ENCODE measurements around the gene TMPRSS4. TPM values are rescaled to one million over a fixed set of nuclear protein-coding genes. Genes with fewer than 3 reads are reported as not detected.

Gene TMPRSS4
- polyA plus RNA-seq, 1 donor from 2014 or later = not detected

DNA sequence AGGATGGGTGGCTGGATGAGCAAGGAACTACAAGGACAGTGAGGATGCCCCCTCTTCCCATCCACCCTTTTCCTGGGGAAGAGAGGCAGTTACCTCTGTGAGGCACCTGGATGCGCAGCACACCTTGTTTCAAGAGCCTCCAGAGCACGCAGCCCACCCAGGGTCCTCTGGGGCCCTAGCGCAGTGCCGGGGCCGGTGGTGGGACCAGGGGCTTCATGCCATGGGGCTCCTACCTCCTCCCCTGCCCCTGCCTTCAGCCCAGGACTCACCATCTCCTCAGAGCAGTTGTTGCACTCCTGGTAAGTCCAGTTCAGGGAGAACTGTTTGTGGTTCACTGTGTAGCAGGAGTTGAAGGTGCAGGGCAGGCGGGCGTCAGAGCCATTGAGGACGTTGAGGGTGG lies 91.4 kb downstream of the TMPRSS4 start:
- H3K27me3 Mint-ChIP-seq = peaks cover 29% of the 10 kb centered on the region
- H3K9me3 Mint-ChIP-seq = no peaks in the 10 kb centered on the region
- no peak overlapping the region for H3K4me3 Mint-ChIP-seq
- peaks cover 3% of the 10 kb centered on the region for H3K36me3 Mint-ChIP-seq
- peak overlapping the region in 1 of 3 donors; percentile 56 for H3K27ac Mint-ChIP-seq
- peaks cover 0 to 3% (median 2%) of the 10 kb centered on the region in 3 donors for H3K4me1 Mint-ChIP-seq

DNA sequence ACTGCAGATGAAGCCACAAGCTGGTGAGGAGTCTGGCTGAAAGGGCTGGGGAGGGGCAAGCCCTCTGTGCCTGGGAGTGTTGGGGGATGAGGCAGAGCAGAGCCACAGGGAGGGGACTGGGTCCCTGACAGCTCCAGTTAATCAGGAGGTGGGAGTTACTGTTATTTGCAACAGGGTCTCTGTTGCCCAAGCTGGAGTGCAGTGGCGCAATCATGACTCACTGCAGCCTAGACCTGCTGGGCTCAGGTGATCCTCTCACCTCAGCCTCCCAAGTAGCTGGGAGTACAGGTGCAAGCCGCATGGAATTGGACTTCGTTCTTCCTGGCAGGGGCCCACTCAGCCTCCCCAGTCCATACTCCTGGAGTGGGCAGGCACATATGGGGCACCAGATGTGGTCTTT lies 91.9 kb downstream of the TMPRSS4 start:
- Mint-ChIP-seq H3K27ac (peak overlapping the region in 1 of 3 donors; percentile 56), H3K9me3 (no peaks in the 10 kb centered on the region), H3K4me1 (peaks cover 0 to 3% (median 2%) of the 10 kb centered on the region in 3 donors), H3K27me3 (peaks cover 29% of the 10 kb centered on the region), H3K36me3 (peaks cover 3% of the 10 kb centered on the region), H3K4me3 (no peak overlapping the region)

DNA sequence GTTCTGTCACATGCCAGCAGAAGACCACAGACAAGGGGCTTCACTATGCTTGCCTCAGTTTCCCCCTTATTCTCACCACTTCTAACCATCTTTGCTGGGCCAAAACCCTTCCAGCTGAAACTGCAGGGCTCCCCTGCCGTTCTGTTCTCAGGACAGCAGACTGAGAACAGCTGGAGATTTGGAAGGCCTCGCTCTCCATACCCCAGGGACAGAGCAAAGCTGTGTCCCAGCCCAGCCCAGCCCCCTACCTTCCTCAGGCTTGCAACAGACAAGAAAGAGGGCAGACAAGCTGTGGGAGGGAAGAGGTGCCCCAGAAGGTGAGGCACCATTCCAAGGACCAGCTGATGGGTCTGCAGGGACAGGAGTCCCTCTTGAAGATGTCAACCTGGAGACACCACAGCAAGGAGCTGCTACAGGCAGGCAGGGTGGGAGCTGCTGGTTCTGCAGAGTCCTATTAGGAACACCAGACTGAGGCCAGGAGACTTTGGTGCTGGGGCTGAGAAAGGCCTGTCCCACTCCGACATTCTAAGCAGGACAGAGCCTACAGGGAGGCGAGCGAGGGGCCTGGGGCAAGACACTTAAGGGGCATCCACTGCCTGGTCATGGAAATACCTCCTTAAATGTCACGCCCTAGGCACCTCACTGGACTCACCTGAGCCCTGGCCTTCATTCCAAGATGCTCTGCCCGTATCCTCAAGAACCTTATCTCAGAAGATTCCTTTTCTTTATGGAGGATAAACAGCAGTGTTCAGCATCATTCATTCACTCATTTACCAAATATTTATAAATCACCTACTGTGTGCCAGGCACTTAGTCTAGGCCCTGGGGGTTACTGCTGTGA lies 92.6 kb downstream of the TMPRSS4 start:
- Mint-ChIP-seq H3K27ac (no peak overlapping the region), H3K9me3 (no peaks in the 10 kb centered on the region), H3K4me1 (peaks cover 0 to 3% (median 2%) of the 10 kb centered on the region in 3 donors), H3K4me3 (no peak overlapping the region), H3K36me3 (peaks cover 3% of the 10 kb centered on the region), H3K27me3 (peaks cover 29% of the 10 kb centered on the region)

DNA sequence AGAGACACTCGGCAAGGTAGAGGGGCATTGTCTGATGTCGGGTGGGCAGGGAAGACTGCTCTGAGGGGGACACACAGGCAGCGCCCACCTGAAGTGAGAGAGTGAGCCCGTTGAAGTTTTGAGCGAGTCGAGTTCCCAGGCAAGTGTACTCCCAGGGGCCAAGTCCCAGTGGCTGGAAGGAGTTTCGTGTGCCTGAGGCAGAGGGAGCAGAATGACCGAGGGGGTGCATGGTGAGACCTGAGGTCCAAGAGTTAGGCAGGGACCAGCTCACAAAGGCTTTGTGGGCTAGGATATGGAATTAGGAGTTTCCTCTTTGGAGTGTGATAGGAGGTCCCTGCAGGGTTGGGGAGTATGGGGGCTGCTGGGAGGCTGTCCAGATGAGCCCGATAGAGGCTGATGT lies 93.4 kb downstream of the TMPRSS4 start:
- no peak overlapping the region for H3K27ac Mint-ChIP-seq
- H3K36me3 Mint-ChIP-seq = peaks cover 3% of the 10 kb centered on the region
- no peaks in the 10 kb centered on the region for H3K9me3 Mint-ChIP-seq

DNA sequence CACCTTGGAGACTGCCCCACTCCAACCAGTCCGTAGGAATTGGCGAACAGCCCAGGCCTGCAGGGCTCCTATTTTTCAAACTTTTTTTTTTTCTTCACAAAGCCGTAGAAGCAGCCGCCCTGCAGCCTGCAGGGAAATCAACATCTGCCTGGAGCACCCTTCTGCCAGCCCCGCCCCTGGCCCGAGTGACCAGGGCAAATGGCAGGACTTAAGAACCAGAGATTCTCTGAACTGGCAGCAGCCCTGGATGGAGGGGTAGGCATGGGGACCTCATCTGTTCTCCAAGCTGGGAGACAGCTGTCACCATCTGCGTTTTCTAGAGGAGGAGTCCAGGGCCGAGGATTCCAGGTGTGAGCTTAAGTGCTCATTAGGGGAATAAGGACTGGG lies 94.0 kb downstream of the TMPRSS4 start:
- Mint-ChIP-seq H3K27me3 (peaks cover 29% of the 10 kb centered on the region), H3K9me3 (no peaks in the 10 kb centered on the region), H3K36me3 (peaks cover 3% of the 10 kb centered on the region), H3K4me1 (peaks cover 0 to 4% (median 2%) of the 10 kb centered on the region in 3 donors), H3K4me3 (no peak overlapping the region), H3K27ac (no peak overlapping the region)

More for the DNA sequence above, 93.4 kb downstream of the TMPRSS4 start:
- peaks cover 0 to 3% (median 2%) of the 10 kb centered on the region in 3 donors for H3K4me1 Mint-ChIP-seq
- H3K27me3 Mint-ChIP-seq = peaks cover 29% of the 10 kb centered on the region
- no peak overlapping the region for H3K4me3 Mint-ChIP-seq

Other genes with a start within 250 kb of the TMPRSS4 start
- gene FXYD6, start 200.4 kb upstream of the TMPRSS4 start, polyA plus RNA-seq = not detected
- 0.35 TPM for gene TMPRSS13, start 147.7 kb upstream of the TMPRSS4 start, polyA plus RNA-seq
- gene IL10RA, start 90.7 kb upstream of the TMPRSS4 start, polyA plus RNA-seq = 97.1 TPM
- gene SMIM35, start 9.9 kb downstream of the TMPRSS4 start, polyA plus RNA-seq = 0.38 TPM
- not detected for gene SCN4B, start 75.7 kb downstream of the TMPRSS4 start, polyA plus RNA-seq
- gene SCN2B, start 99.6 kb downstream of the TMPRSS4 start, polyA plus RNA-seq = not detected
- gene JAML, start 147.9 kb downstream of the TMPRSS4 start, polyA plus RNA-seq = 5.9 TPM
- 0.95 TPM for gene MPZL3, start 175.3 kb downstream of the TMPRSS4 start, polyA plus RNA-seq
- not detected for gene MPZL2, start 187.2 kb downstream of the TMPRSS4 start, polyA plus RNA-seq
- 31.4 TPM for gene CD3E, start 227.7 kb downstream of the TMPRSS4 start, polyA plus RNA-seq

Data from IgD-negative memory B cell (primary cell).